Fibroblast of lung (primary cell): ENCODE results near the gene TNFSF13.

Source experiments
- EZH2 ChIP-seq: IDR thresholded peaks from 2 replicates; pipeline ENCODE4 v1.5.1; 2012; ENCODE audit warnings: low read length, control low read depth, mild to moderate bottlenecking; ENCODE audit errors: missing control alignments
- TF ChIP-seq, protein P1 (sequence below), 2 donors: IDR thresholded peaks in 1 of 2; conservative IDR thresholded peaks in 1 of 2; 1 replicate in 1 of 2; 2 replicates in 1 of 2; pipeline ENCODE4 v1.5.1; 2011 to 2012; ENCODE audit warnings: low read length in 2 of 2, control low read depth in 1 of 2, inconsistent platforms in 1 of 2, low read depth in 1 of 2, mild to moderate bottlenecking in 1 of 2

DNA sequence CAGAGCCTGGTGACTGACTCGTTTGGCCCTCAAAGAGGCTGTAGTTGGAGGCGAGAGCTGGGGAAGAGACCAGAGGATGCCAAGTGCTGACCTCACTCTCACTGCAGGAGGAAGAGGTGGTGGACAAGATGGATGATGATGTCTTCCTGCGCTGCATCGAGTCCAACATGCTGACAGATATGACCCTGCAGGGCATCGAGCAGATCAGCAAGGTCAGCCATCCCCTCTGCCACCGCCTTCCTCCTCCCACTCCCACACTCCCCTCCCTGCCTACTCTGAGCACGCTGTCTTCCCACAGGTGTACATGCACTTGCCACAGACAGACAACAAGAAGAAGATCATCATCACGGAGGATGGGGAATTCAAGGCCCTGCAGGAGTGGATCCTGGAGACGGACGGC lies 47.4 kb upstream of the TNFSF13 start:
- TF ChIP-seq, protein P1, sequence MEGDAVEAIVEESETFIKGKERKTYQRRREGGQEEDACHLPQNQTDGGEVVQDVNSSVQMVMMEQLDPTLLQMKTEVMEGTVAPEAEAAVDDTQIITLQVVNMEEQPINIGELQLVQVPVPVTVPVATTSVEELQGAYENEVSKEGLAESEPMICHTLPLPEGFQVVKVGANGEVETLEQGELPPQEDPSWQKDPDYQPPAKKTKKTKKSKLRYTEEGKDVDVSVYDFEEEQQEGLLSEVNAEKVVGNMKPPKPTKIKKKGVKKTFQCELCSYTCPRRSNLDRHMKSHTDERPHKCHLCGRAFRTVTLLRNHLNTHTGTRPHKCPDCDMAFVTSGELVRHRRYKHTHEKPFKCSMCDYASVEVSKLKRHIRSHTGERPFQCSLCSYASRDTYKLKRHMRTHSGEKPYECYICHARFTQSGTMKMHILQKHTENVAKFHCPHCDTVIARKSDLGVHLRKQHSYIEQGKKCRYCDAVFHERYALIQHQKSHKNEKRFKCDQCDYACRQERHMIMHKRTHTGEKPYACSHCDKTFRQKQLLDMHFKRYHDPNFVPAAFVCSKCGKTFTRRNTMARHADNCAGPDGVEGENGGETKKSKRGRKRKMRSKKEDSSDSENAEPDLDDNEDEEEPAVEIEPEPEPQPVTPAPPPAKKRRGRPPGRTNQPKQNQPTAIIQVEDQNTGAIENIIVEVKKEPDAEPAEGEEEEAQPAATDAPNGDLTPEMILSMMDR (conservative IDR thresholded peaks at IDR 0.05 in 1 of 2, IDR thresholded peaks at IDR 0.05 in 1 of 2; ENCODE audit: low read depth in 1 of 2, low read length in 2 of 2), result no peak
- TF ChIP-seq EZH2, result no peak
